HFF-Myc (cell line): ENCODE results near the gene RASGRP1.

Source experiments
- DNase-seq: peaks from one replicate; pipeline ENCODE4 v3.0.0-alpha.2; 2011; ENCODE audit warnings: low read depth; ENCODE audit errors: extremely low read depth
- H3K4me3 ChIP-seq: replicated peaks from 2 replicates; pipeline ENCODE4 v1.5.1; 2011; ENCODE audit warnings: low read depth, mild to moderate bottlenecking, control low read depth, low read length
- TF ChIP-seq, protein P1 (sequence below): IDR thresholded peaks from 2 replicates; pipeline ENCODE4 v1.5.1; 2012; ENCODE audit warnings: mild to moderate bottlenecking, low read depth, low read length, control low read depth; ENCODE audit errors: missing control alignments

The RASGRP1 gene

DNA sequence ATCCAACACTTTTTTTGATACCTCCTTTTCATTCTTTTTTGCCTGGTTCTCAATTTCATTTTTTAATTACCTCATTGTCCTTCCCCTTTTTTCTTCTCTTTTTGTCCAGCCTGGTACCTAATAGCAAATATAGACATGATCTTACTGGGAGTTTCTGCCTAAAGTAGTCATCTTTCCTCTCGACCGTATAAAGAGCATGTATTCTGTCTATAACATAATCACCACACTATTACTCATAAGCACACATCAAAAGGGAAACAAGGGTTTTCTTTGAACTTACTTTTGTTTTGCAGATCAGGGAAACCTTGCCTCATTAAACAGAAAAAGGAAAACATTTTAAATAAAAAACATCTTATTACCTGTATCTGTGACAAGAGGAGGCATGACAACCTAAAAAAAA, 77.7 kb downstream of the RASGRP1 start:
- no peak for DNase-seq
- H3K4me3 ChIP-seq: no peak overlapping the region
- TF ChIP-seq, protein P1, sequence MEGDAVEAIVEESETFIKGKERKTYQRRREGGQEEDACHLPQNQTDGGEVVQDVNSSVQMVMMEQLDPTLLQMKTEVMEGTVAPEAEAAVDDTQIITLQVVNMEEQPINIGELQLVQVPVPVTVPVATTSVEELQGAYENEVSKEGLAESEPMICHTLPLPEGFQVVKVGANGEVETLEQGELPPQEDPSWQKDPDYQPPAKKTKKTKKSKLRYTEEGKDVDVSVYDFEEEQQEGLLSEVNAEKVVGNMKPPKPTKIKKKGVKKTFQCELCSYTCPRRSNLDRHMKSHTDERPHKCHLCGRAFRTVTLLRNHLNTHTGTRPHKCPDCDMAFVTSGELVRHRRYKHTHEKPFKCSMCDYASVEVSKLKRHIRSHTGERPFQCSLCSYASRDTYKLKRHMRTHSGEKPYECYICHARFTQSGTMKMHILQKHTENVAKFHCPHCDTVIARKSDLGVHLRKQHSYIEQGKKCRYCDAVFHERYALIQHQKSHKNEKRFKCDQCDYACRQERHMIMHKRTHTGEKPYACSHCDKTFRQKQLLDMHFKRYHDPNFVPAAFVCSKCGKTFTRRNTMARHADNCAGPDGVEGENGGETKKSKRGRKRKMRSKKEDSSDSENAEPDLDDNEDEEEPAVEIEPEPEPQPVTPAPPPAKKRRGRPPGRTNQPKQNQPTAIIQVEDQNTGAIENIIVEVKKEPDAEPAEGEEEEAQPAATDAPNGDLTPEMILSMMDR: no peak

DNA sequence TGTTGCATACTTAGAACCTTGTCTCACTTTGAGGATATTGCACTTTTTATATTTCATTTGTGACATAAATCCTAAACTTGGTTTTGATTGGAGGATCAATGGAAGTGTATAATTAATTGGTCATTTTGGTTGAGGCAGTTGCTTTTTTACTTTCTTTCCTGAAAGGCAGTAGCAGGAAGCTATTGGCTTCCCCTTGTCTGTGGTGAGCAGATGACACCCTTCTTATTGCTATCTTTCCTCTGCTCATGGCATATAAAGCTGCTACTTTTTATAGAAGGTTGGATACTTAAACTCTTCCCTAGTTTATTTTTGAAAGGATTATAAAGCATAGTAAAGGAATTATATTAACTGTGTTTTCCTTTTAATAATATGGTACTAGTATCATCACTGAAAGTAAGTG, 82.0 kb downstream of the RASGRP1 start:
- no peak for DNase-seq
- H3K4me3 ChIP-seq: no peak overlapping the region
- TF ChIP-seq, protein P1: no peak

DNA sequence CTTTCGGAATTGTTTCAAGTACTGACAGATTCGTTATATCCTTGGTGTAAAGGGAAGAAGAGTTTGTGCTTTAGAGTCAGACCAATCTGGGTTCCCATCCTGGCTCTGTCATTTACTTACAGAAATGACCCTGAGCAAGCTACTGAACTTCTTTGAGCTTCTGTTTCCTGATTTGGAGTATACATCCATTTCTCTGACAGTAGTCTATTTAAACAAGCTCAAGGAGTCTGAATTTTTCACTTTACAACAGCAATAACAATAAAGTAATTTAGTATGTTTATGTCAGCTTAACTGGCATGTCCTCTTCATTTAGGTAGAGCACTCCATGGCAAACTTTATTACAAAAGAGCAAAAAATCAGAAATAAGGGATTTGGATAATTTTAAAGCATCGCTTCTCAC, 82.9 kb downstream of the RASGRP1 start:
- no peak for DNase-seq
- no peak overlapping the region for H3K4me3 ChIP-seq
- TF ChIP-seq, protein P1: no peak

DNA sequence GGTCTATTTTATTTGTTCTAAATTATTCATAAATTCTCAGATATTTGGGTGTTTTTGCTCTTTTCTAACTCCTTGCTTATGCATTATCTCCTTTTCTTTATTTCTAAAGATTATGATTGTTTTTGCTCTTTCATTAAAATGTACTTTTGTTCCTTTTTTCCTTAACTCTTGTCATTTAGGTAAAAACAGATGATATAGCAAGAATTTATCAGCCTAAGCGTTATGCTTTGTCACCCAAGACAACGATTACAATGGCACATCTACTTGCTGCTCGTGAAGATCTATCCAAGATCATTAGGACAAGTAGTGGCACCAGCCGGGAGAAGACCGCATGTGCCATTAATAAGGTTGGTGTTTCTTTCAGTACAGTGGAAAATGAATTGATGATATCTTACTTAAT, 83.5 kb downstream of the RASGRP1 start:
- H3K4me3 ChIP-seq: no peak overlapping the region
- no peak for DNase-seq
- TF ChIP-seq, protein P1: no peak

DNA sequence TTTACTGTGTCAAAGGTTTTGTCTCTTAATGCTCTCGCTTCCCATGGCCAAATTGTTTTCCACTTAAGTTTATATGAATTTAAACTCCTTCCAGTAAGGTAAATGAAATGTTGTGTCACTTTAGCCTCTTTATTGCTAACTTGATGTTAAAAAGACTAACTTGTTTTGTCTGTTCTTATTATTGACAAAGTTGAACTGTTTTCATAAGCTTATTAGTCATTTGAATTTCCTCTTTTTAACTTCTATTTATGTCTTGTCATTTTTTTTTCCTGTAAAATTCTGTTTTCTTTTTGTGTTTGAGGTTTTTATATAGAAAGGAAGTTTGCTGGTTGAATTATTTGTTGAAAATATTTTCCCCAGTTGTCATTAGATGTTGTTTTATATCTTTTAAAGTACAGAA, 84.9 kb downstream of the RASGRP1 start:
- TF ChIP-seq, protein P1: no peak
- DNase-seq: no peak
- H3K4me3 ChIP-seq: no peak overlapping the region

DNA sequence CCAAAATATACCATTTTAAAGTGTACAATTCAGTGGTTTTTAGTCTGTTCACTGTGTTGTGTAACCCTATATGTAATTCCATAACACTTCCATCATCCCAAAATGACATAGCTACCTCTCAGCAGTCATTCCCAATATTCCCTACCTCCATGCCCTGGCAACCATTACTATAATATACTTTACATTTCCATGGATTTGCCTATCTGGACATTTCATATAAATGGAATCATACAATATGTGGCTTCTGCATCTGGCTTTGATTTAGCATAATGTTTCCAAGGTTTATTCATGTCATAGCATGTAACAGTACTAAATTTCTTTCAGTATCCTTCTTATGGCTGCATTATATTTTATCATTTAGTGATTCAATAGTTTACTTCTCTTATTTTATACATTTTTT, 85.3 kb downstream of the RASGRP1 start:
- DNase-seq: no peak
- no peak overlapping the region for H3K4me3 ChIP-seq
- TF ChIP-seq, protein P1: no peak

DNA sequence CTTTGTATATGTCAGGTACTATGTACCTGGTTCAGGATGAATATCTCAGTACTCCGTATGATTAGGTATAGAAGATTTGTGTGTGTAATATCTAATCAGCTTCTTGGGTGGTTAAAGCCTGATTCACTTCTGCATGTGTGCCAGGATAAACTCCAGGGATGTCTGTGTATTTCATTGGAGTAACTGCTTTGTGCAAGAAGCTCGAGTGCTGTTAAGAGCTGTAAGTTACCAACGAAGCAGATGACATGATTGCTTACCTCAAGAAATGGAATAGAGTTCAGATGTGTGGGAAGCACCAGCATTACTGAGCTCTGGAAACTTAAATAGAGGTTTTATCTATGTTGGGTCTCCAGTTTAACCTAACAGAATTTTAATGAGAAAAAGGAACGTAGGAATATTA, 87.0 kb downstream of the RASGRP1 start:
- no peak for DNase-seq
- no peak overlapping the region for H3K4me3 ChIP-seq
- TF ChIP-seq, protein P1: no peak
